ENCODE results near the gene ABCC1.

ABCC1 gene

DNA sequence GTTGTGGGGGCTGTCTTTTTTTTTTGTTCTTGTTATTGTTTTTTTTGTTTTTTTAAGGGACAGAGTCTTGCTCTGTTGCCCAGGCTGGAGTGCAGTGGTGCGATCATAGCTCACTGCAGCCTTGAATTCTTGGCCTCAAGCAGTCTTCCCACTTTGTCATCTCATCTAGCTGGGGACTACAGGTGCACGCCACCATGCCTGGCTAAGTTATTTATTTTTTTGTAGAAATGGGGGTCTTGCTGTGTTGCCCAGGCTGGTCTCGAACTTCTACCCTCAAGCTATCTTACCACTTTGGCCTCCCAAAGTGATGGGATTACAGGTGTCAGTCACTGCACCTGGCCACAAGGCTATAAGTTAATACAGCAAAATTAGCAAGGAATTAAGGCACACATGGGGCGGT lies 101.7 kb downstream of the ABCC1 start:
- DNase-seq, result no peak

DNA sequence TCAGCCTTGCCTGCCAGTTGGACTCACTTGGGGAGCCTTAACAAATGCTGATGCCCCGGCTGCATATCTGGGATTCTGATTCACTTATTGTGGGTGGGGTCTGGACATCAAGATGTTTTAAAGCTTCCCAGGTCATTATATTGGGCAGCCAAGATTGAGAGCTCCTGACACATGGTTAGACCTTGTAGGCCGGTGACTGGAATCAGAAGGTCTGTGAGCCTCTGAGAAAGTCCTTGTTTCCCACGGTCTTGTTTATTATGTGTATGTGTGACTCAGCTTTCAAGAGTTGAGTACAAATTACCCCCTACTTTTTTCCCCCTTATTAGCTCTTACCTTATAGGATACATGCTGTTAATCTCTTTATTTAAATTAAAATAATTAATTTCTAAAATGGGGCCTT lies 103.5 kb downstream of the ABCC1 start:
- DNase-seq, result no peak

DNA sequence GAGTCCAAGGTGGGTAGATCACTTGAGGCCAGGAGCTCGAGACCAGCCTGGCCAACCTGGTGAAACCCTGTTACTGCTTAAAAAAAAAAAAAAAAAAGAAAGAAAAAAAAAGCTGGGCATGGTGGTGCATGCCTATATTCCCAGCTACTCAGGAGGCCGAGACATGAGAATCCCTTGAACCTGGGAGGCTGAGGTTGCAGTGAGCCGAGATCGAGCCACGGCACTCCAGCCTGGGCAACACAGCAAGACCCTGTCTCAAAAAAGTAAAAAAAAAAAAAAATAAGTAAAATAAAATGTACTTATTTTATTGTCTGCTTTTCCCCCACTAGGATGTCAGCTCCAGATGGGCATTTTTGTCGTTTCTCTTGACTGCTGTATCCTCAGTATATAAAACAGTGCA lies 107.7 kb downstream of the ABCC1 start:
- no peak for DNase-seq

DNA sequence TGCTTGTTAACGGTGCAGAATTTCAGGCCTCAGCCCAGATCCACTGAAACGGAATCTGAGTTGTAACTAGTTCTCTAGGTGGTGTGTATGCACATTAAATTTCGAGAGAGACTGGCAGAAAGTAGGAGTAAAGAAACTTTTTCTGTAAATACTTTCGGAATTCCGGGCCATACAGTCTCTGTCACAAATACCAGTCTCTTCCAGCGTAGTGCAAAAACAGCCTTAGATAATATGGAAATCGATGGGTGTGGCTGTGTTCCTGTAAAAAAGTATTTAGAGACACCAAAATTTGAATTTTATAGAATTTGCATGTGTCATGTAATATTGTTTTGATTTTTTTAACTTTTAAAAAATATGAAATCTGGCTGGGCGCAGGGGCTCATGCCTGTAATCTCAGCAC lies 109.7 kb downstream of the ABCC1 start:
- DNase-seq, result no peak

DNA sequence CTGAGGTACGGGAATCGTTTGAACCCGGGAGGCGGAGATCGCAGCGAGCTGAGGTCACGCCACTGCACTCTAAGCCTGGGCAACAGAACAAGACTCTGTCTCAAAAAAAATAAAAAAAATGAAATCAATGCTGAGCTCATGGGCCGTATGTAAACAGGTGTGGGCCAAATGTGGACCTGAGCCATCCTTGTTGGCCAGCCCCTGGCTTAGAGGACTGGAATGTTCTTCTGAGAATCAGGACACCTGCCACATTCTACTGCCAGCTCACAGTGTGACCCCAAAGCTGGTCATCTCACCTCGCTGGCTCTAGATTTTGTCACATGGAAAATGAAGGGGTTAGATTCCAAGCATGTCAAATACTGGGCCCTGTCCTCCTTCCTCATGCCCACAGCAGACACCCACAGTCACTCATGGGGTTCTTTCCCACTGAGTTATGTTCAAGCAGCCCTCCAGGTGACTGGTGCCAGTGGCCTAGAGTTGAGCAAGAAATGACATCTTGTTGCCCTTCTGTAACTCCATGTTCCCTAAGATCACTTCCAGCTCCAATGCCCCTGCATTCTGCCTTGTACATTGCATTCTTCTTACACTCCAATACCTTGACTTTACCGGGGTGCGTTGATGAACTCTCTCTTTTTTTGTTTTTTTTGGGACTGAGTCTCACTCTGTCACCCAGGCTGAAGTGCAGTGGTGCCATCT lies 110.6 kb downstream of the ABCC1 start:
- no peak for DNase-seq

DNA sequence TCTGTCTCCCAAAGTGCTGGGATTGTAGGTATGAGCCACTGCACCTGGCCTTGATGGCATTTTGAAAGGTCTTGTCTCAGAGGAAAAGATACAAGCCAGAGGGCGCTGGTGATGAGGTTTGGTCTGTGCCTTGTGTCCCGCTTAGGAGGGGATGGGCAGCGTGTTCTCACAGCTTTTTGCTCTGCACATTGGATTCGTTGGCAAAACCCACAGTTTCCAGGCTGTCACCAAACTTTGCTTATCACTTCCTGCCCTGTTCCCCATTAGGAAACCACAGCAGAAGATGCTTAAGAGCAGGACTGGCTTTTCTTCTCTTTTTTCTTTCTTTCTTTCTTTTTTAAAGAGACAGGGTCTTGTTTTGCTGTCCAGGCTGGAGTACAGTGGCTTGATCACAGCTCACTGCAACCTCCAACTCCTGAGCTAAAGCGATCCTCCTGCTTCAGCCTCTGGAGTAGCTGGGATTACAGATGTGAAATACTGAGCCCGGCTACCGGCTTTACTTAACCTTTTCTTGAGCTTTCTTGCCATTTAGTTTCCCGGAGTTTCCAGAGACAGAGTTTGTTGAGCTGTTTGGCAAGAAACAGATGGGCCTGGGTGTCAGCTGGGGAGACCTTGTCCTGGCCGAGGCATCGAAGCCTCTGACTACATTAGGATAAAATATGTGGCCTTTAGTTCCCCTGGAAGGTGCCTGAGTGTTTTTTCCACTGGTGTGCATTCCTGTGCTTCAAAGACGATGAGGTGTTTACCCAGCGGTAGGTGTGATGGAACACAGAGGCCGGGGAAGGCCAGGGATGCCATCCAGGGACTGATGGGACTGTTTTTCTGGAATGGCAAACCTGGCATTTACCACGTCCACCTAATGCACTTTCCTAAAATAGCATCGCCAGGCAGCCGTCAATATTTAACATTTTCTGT lies 112.9 kb downstream of the ABCC1 start:
- peak; percentile 99 for DNase-seq

DNA sequence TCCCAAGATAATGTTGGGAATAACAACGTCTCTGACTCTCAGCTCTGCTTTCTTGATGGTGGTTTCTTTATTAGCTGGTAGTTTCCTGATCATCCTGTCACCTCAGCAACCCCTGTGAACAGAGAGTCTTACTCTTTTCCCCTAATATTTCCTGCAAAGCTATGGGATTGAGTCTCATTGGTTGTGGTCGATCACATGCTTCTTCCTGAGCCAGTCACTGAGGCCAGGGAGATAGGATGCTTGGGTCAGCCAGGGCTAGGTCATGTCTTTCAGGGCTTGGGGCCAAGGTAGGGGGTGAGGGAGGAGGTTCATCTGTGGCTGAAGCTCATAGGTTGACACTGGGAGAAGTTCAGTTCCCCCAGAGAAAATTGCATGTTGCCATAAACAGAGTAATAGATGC lies 114.3 kb downstream of the ABCC1 start:
- DNase-seq, result peak; percentile 74

DNA sequence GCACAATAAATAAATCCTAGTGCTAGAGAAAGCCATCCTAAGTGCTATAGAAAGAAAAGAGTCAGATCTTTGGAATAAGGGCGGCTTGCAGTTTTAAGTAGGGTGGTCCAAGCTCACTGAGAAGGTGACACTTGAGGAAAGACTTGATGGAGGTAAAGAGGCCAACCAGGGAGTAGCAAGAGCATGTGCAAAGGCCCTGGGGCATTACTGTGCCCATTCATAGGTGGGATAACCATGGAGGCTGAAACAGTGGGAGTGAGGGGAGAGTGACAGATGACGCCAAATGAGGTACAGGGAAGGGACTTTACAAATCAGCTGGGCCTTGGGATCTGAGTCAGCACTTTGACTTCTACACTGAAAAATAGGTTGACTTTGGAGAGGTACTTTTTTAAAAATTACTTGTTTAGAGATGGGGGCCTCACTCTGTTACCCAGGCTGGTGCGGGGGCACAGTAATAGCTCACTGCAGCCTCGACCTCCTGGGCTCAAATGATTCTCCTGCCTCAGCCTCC lies 115.5 kb downstream of the ABCC1 start:
- no peak for DNase-seq

DNA sequence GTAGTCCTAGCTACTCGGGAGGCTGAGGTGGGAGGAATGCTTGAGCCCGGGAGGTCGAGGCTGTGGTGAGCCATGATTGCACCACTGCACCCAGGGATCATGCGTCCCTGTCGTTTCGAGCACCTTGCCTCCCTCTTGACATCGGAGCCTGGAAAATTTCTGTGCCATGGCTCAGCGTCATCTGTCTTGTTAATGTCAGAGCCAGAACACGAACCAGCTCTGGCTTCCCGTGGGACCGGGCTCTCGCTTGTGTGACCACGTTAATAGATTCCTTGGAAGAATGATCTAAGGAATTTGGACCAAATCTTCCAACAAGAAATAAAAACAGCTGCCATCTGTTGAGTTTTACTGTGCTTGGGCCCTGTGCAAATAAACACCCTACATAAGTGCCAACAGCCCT lies 117.7 kb downstream of the ABCC1 start:
- no peak for DNase-seq

DNA sequence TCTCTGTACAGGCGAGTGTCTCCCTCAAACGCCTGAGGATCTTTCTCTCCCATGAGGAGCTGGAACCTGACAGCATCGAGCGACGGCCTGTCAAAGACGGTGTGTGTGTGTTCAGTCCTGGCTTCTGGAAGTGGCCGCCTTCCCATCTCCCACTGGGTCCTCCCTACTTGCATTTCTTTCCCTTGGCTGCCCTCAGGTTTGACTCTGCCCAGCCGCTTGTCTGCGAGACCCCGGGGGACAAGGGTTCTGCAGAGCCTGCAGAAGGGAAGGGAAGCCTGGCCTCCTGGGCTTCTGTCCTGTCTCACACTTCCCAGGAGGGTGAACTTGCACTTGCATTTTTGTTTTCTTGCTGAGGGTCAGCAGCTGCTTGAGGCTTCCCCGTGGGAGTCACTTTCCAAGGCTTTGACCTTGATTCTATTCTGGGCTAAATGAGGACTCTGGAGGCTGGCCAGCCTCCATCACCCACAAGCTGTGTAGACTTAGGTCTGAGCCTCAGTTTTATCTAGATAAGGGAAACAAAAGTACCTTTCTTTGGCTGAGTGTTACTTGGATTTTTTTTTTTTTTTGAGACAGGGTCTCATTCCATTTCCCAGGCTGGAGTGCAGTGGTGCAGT lies 122.3 kb downstream of the ABCC1 start:
- no peak for DNase-seq

DNA sequence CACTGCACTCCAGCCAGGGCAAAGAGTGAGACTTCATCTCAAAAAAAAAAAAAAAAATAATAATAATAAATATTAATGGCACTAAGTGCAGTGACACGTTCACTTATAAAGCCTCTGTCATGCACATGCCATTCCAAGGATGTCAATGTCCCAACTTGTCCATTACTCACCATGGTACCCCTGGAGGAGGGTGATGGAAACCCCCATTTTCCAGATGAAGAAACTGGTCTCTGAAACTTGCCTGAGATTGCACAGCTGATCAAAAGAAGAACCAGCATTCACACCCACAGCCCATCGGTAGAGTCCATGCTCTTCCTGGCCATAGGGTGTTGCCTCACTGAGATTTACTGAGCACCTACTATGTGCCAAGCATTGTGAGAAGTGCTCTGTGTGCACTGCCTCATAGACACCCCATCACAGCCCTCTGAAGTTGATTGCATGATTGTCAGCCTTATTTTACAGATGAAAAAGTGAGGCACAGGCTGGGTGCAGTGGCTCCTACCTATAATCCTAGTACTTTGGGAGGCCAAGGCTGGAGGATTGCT lies 123.7 kb downstream of the ABCC1 start:
- DNase-seq, result no peak

DNA sequence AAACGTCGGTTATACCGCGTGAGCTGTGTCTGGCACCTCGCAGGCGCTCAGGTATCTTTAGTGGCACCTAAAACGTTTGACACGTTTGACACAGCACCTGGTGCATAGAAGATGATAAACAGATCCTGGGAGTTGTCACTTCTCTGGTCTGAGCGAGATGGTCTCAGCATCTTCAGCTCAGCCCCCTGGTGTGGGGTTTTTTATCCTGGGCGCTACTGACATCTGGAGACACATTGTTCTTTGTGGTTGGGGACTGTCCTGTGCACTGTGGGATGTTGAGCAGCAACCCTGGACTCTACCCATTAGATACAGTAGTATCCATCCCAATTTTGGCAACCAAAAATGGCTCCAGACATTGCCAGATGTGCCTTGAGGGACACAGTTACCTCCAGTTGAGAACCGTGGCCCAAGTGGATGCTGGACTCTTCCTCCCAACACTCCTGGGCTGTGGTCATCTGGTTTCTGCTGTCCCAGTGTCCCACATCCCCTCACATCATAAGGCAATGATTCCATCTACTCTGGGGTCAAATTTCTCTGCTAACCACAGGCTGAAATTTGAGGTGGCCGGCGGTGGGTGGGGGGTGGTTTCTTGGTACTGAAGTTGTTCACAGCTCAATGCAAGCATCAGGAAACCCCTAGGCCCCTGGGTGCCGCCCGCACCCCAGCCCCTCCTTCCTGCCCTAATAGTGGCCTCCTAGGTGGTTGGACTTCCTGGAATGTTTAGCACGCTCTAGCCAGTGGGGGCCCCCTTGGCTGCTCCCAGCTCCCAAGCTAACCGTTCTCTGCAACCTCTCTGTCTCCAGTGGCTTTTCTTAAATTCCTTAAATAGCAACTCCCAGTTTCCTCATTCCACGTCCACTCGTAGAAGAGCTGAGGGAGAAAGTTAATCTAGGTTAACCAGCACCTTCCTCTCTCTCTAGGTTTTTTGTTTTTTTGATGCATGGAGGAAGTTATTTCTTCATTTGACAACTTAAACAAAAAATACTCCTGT lies 124.8 kb downstream of the ABCC1 start:
- DNase-seq, result peak; percentile 76

DNA sequence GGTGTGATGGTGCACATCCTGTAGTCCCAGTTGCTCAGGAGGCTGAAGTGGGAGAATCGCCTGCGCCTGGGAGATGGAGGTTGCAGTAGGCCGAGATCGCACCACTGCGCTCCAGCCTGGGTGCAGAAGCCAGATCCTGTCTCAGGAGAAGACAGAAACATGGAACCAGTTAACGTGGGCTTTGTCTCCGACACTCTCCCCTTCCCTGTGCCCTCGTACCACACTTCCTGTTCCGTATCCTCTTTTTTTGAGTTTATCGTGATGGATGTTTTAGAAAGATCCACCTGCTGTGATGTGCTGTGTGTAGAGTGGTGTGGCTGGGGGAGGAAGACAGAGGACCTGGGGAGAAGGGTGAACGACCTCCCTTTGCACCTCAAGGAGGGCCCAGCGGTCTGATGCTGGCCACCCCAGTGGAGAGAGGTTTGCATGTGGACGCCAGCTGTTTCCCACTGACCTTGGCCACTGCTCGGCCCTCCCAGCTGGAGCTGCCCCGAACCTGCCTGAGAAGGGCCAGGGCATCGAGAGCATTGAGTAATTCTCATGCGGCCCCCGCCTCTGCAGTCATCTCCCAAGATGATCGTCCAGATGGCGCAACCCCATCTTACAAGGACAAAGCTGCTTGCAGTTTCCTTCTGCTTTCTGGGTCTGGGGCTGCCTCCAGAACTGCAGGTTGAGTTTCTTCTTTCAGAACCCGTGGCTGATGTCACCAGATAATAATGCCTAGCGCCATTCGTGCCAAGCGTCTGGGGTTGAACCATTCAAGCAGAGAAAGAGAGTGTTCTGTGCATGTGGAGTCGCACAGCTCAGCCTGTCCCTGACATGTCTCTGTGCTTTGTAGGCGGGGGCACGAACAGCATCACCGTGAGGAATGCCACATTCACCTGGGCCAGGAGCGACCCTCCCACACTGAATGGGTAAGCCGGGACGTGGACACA lies 126.3 kb downstream of the ABCC1 start:
- peak; percentile 93 for DNase-seq

DNA sequence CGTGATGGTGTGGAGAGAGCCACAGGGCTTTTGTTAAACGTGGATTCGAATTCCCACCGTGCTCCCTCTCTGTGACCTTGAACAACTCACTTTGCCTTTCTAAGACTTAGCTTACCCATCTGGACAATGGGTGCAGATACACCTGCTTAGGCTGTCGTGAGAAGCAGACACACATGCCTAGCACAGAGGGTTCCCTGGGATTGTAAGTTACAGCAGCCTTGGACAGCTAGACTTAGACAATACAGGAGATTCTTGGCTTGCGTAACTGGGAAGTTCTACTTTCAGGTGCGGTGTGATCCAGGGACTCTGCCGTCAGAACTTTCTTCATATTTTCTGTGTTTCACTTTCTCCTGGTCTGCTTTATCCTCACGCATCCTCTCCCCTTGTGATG lies 127.0 kb downstream of the ABCC1 start:
- no peak for DNase-seq

DNA sequence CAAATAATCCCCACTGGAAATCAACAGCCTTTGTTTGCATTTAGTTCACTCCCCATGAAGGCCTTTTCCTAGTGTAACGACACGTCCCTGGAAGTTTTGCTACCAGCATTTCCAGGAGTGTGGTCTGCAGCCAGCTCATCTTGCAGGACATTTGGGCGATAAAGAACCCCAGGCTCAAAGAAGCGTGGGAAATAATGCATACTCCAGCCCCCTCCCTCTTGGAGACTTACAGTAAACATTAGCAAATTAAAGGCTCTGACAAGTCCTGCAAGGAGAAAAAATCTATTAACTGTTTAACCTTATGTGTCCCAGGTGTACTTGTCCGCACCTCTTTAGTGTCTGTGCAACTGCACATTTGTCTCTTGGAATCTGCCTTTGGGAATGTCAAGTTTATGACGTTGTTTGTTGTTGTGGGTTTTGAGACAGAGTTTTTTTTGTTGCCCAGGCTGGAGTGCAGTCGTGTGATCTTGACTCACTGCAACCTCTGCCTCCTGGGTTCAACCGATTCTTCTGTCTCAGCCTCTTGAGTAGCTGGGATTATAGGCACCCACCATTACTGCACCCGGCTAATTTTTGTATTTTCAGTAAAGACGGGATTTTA lies 131.1 kb downstream of the ABCC1 start:
- no peak for DNase-seq

DNA sequence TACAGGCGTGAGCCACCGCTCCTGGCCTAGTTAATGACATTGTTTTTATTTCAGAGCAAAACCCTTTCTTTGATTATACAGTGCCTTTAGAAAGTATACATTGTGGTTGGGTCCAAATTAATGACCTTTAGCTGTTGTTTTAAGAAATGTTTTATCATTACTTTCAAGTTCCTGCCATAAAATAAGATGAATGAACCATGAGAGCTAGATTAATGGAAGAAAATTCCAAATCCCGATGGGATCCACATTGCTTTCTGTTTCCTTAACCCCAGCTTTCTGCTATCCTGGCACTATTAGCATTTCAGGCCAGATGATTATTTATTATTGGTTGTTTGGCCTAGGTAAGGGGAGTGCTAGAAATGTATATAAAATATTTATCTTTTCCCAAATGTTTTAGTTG lies 131.7 kb downstream of the ABCC1 start:
- no peak for DNase-seq

DNA sequence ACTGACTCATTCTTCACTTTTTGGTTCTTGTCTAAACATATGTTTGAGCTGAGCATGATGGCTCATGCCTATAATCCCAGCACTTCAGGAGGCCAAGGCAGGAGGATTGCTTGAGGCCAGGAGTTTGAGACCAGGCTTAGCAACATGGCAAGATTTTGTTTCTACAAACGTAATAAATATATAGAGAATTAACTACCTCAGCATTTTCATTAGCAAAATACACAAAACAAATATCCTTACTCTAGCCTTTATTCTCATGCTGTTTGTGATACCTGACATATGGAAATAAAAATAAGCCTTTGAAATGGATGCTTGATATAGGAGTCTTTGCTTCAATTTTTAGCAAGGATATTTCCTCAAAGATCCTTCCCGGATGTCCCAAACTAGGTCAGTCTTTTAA lies 132.8 kb downstream of the ABCC1 start:
- no peak for DNase-seq

DNA sequence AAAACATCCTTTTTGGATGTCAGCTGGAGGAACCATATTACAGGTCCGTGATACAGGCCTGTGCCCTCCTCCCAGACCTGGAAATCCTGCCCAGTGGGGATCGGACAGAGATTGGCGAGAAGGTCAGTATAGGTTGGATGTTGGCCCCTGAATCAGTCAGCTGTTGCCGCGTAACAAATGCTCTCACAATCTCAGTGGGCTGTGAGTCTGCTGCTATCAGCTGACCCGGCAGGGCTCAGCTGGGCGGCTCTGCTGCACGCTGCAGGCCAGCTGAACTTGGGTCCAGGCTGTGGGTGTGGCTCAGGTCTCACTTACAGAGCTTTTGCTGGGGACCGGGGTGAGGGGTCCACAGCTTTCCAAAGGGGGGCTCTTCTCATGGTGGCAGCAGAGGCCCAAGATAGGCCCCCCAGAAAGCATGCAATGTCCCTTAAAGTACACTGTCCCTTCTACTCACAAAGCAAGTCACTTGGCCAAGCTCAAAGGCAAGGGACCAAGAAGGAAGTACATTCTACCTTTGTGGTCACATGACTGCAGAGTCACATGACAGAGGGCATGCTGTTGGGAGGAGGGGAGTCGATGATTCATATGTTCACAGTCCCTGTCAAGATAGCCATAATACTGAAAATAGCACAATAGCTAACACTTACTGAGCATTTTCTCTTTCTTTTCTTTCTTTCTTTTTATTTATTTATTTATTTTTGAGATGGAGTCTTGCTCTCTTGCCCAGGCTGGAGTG lies 134.2 kb downstream of the ABCC1 start:
- peak; percentile 81 for DNase-seq

DNA sequence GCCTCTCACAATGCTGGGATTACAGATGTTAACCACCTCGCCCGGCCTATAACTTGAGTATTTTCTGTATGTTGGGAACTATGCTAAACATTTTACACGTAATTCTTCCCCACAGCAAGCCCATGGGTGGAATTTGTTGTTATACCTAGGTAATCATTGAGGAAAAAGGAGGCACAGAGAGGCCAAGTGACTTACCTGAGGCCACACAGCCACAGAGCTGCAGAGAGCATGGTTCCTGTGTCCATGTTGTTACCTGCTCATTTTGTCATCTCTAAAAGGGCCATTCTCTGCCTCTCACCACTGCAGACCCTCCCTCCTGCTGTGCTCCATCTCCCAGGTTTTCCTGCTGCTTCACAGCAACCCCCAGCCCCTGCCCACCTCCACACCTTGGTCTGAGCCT lies 135.5 kb downstream of the ABCC1 start:
- DNase-seq, result no peak
